Fibroblast of skin of back (primary cell): ENCODE measurements around the gene AUTS2.

Experiments
- DNase-seq: peaks from one replicate; pipeline ENCODE4 v3.0.0-alpha.2; 2013

Gene AUTS2

GRCh38 chr7:70142247-70142932 lies 544.1 kb downstream of the AUTS2 start:
- DNase-seq: peak; percentile 43

GRCh38 chr7:70143075-70144044 lies 545.1 kb downstream of the AUTS2 start:
- peak; percentile 34 for DNase-seq

- no peak for DNase-seq
These were observed 550.7 kb downstream of the AUTS2 start for GRCh38 chr7:70148997-70149396.

- no peak for DNase-seq
These were observed 554.0 kb downstream of the AUTS2 start for GRCh38 chr7:70152313-70152712.

GRCh38 chr7:70153933-70154332 lies 555.7 kb downstream of the AUTS2 start:
- no peak for DNase-seq

- peak; percentile 18 for DNase-seq
These were observed 556.4 kb downstream of the AUTS2 start for GRCh38 chr7:70154521-70155180.

- no peak for DNase-seq
These were observed 557.8 kb downstream of the AUTS2 start for GRCh38 chr7:70156057-70156456.

- no peak for DNase-seq
These were observed 560.8 kb downstream of the AUTS2 start for GRCh38 chr7:70159121-70159520.

GRCh38 chr7:70165477-70166170 lies 567.3 kb downstream of the AUTS2 start:
- no peak for DNase-seq

- peak; percentile 9 for DNase-seq
These were observed 573.2 kb downstream of the AUTS2 start for GRCh38 chr7:70171369-70171920.

GRCh38 chr7:70177166-70177565 lies 578.9 kb downstream of the AUTS2 start:
- peak; percentile 73 for DNase-seq

- peak; percentile 6 for DNase-seq
These were observed 579.9 kb downstream of the AUTS2 start for GRCh38 chr7:70178211-70178610.

GRCh38 chr7:70178787-70179186 lies 580.5 kb downstream of the AUTS2 start:
- DNase-seq: peak; percentile 74

- DNase-seq: no peak
These were observed 584.2 kb downstream of the AUTS2 start for GRCh38 chr7:70182521-70182920.

GRCh38 chr7:70183278-70183677 lies 585.0 kb downstream of the AUTS2 start:
- no peak for DNase-seq

- DNase-seq: peak; percentile 56
These were observed 590.8 kb downstream of the AUTS2 start for GRCh38 chr7:70188901-70189650.

GRCh38 chr7:70189776-70190175 lies 591.5 kb downstream of the AUTS2 start:
- DNase-seq: no peak

- DNase-seq: no peak
These were observed 592.0 kb downstream of the AUTS2 start for GRCh38 chr7:70190281-70190680.

- peak; percentile 34 for DNase-seq
These were observed 595.2 kb downstream of the AUTS2 start for GRCh38 chr7:70193514-70193913.

- DNase-seq: peak; percentile 36
These were observed 610.2 kb downstream of the AUTS2 start for GRCh38 chr7:70208236-70209063.
